Measurements from ENCODE around the gene CCDC122.

DNA sequence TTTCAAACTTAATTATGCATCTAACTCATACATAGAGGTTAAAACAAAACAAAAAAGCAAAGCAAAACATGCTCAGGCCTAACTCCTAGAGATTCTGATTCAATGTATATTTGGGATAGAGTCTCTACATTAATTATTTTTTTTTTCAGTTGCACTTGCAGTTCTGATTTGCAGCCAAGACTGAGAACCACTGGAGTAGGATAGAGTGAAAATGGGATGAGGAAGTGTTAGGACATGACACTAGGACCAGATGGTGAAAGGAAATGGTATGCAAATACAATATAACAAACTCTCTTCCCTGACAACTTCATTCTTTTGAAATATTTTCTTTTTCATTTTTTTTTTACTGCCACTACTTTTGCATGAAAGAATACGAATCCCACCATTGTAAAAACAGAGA is 1.8 kb downstream of the CCDC122 start:
- no peak for TF ChIP-seq CTCF (IDR thresholded peaks at IDR 0.05)
- TF ChIP-seq, protein P1, sequence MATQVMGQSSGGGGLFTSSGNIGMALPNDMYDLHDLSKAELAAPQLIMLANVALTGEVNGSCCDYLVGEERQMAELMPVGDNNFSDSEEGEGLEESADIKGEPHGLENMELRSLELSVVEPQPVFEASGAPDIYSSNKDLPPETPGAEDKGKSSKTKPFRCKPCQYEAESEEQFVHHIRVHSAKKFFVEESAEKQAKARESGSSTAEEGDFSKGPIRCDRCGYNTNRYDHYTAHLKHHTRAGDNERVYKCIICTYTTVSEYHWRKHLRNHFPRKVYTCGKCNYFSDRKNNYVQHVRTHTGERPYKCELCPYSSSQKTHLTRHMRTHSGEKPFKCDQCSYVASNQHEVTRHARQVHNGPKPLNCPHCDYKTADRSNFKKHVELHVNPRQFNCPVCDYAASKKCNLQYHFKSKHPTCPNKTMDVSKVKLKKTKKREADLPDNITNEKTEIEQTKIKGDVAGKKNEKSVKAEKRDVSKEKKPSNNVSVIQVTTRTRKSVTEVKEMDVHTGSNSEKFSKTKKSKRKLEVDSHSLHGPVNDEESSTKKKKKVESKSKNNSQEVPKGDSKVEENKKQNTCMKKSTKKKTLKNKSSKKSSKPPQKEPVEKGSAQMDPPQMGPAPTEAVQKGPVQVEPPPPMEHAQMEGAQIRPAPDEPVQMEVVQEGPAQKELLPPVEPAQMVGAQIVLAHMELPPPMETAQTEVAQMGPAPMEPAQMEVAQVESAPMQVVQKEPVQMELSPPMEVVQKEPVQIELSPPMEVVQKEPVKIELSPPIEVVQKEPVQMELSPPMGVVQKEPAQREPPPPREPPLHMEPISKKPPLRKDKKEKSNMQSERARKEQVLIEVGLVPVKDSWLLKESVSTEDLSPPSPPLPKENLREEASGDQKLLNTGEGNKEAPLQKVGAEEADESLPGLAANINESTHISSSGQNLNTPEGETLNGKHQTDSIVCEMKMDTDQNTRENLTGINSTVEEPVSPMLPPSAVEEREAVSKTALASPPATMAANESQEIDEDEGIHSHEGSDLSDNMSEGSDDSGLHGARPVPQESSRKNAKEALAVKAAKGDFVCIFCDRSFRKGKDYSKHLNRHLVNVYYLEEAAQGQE (IDR thresholded peaks at IDR 0.05; ENCODE audit: insufficient read depth in 1 of 2, low read depth in 2 of 2, low read length in 1 of 2) = no peak
